ENCODE results near the gene MALSU1.

DNA sequence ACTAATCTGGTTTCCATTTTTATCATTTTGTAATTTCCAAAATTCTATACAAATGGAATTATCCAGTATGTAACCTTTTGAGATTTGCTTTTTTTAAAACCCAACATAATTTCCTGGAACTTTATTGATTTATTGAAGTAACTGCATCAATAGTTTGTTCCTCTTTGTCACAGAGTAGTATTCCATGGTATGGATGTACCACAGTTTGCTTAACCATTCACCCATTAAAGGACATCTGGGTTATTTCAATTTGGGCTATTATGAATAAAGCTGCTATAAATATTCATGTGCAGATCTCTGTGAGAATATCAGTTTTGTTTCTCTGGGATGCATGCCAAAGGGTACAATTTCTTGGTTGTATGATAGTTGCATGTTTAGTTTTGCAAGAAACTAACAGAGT is 49.7 kb upstream of the MALSU1 start:
- TF ChIP-seq EZH2phosphoT487 (IDR thresholded peaks at IDR 0.05) (no peak), EZH2 (IDR thresholded peaks at IDR 0.05) (no peak)
- TF ChIP-seq, protein P1, sequence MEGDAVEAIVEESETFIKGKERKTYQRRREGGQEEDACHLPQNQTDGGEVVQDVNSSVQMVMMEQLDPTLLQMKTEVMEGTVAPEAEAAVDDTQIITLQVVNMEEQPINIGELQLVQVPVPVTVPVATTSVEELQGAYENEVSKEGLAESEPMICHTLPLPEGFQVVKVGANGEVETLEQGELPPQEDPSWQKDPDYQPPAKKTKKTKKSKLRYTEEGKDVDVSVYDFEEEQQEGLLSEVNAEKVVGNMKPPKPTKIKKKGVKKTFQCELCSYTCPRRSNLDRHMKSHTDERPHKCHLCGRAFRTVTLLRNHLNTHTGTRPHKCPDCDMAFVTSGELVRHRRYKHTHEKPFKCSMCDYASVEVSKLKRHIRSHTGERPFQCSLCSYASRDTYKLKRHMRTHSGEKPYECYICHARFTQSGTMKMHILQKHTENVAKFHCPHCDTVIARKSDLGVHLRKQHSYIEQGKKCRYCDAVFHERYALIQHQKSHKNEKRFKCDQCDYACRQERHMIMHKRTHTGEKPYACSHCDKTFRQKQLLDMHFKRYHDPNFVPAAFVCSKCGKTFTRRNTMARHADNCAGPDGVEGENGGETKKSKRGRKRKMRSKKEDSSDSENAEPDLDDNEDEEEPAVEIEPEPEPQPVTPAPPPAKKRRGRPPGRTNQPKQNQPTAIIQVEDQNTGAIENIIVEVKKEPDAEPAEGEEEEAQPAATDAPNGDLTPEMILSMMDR (IDR thresholded peaks at IDR 0.05) = no peak
